BJ (cell line): ENCODE measurements around the gene SLIT1. TPM values are rescaled to one million over a fixed set of nuclear protein-coding genes. Genes with fewer than 3 reads are reported as not detected.

Experiments
- CTCF ChIA-PET: fragments of 350-600 bp; formaldehyde crosslinking; extraction: SDS; loops from one replicate; lab custom pipeline; 2021; ENCODE audit warnings: antibody characterized with exemption, inconsistent platforms; lab: Yijun Ruan, JAX
- POLR2A ChIA-PET: fragments of 300-600 bp; sonication (Branson Sonifier 250); formaldehyde crosslinking; extraction: SDS; loops from one replicate; lab custom pipeline; 2021; ENCODE audit warnings: antibody characterized with exemption; lab: Charles Lee
- DNase-seq: peaks from one replicate; pipeline ENCODE4 v3.0.0-alpha.2; 2011; ENCODE audit warnings: low read depth
- H3K27me3 ChIP-seq: 2 replicates; pipeline ENCODE4 v1.6.0; 2011; ENCODE audit warnings: low read length; ENCODE audit not compliant: control insufficient read depth, insufficient read depth
- H3K36me3 ChIP-seq: 2 replicates; pipeline ENCODE4 v1.5.1; 2011; ENCODE audit warnings: low read length; ENCODE audit not compliant: control insufficient read depth, insufficient read depth
- H3K4me3 ChIP-seq: 2 replicates; pipeline ENCODE4 v1.5.1; 2011; ENCODE audit warnings: low read depth, mild to moderate bottlenecking, control low read depth, low read length
- polyA plus RNA-seq: library from polyadenylated mRNA; depleted of rRNA; stranded (reverse); fragments of >200 nt; gene quantifications from 2 replicates; pipeline ENCODE4 v1.2.3, GENCODE V29; 2011
- TF ChIP-seq, protein P1 (sequence below): IDR thresholded peaks from 2 replicates; pipeline ENCODE4 v1.5.1; 2011; ENCODE audit warnings: low read depth, mild to moderate bottlenecking, control low read depth, inconsistent platforms, low read length, moderate library complexity; ENCODE audit not compliant: insufficient read depth

The SLIT1 gene
- polyA plus RNA-seq, 1 experiment: 0.02 TPM

GRCh38 chr10:97097084-97097433, 88.7 kb downstream of the SLIT1 start:
- TF ChIP-seq, protein P1, sequence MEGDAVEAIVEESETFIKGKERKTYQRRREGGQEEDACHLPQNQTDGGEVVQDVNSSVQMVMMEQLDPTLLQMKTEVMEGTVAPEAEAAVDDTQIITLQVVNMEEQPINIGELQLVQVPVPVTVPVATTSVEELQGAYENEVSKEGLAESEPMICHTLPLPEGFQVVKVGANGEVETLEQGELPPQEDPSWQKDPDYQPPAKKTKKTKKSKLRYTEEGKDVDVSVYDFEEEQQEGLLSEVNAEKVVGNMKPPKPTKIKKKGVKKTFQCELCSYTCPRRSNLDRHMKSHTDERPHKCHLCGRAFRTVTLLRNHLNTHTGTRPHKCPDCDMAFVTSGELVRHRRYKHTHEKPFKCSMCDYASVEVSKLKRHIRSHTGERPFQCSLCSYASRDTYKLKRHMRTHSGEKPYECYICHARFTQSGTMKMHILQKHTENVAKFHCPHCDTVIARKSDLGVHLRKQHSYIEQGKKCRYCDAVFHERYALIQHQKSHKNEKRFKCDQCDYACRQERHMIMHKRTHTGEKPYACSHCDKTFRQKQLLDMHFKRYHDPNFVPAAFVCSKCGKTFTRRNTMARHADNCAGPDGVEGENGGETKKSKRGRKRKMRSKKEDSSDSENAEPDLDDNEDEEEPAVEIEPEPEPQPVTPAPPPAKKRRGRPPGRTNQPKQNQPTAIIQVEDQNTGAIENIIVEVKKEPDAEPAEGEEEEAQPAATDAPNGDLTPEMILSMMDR: no peak
- Histone ChIP-seq H3K27me3 (peaks cover 9% of the 10 kb centered on the region), H3K4me3 (no peak overlapping the region), H3K36me3 (no peaks in the 10 kb centered on the region)
- DNase-seq: no peak
- ChIA-PET CTCF (interaction anchor here (1.1 to 1.6 kb wide), 2 partner anchors 14 to 100 kb away, joined by 3 to 4 read pairs; no protein-coding TSS in a partner anchor), POLR2A (no interaction called here)

GRCh38 chr10:97096261-97097083, 89.3 kb downstream of the SLIT1 start:
- H3K4me3 ChIP-seq: no peak overlapping the region
- peaks cover 9% of the 10 kb centered on the region for H3K27me3 ChIP-seq
- CTCF ChIA-PET: interaction anchor here (0.6 to 2.2 kb wide), 4 partner anchors 13 to 100 kb away, joined by 3 to 6 read pairs (median 4); no protein-coding TSS in a partner anchor
- POLR2A ChIA-PET: no interaction called here
- DNase-seq: no peak
- no peaks in the 10 kb centered on the region for H3K36me3 ChIP-seq
- TF ChIP-seq, protein P1: no peak

- H3K4me3 ChIP-seq: no peak overlapping the region
- H3K27me3 ChIP-seq: peaks cover 9% of the 10 kb centered on the region
- POLR2A ChIA-PET: no interaction called here
- CTCF ChIA-PET: interaction anchor here (0.6 to 2.2 kb wide), 3 partner anchors 14 to 101 kb away, joined by 3 to 6 read pairs (median 3); no protein-coding TSS in a partner anchor
- no peak for DNase-seq
- TF ChIP-seq, protein P1: no peak
- H3K36me3 ChIP-seq: no peaks in the 10 kb centered on the region
Observed at GRCh38 chr10:97095701-97096260, 90.0 kb downstream of the SLIT1 start.

- H3K27me3 ChIP-seq: peaks cover 7% of the 10 kb centered on the region
- POLR2A ChIA-PET: no interaction called here
Observed at GRCh38 chr10:97090644-97091043, 95.1 kb downstream of the SLIT1 start.

More at GRCh38 chr10:97090644-97091043, 95.1 kb downstream of the SLIT1 start:
- CTCF ChIA-PET: interaction anchor here (0.5 to 4.0 kb wide), 3 partner anchors 9 to 680 kb away, joined by 3 to 17 read pairs (median 5); no protein-coding TSS in a partner anchor
- Histone ChIP-seq H3K4me3 (no peak overlapping the region), H3K36me3 (no peaks in the 10 kb centered on the region)
- TF ChIP-seq, protein P1: no peak
- DNase-seq: no peak
